GM23338 (cell line): ENCODE results near the gene ERI3. TPM values are rescaled to one million over a fixed set of nuclear protein-coding genes. Genes with fewer than 3 reads are reported as not detected.

ENCODE experiments used
- ATAC-seq: fragments of 200-7000 bp; cut with Tn5 transposase; 3 replicates; pipeline ENCODE4 v1.9.1; 2020
- DNase-seq: peaks from one replicate; pipeline ENCODE4 v3.0.0-alpha.2; 2015; ENCODE audit warnings: low spot score
- H2AFZ ChIP-seq: fragments of 200-600 bp; sonication (generic); 2 replicates; pipeline ENCODE4 v1.8.0; 2016; ENCODE audit warnings: antibody characterized with exemption, mild to moderate bottlenecking, moderate library complexity
- H3F3A ChIP-seq: fragments of 200-600 bp; sonication (generic); replicated peaks from 2 replicates; pipeline ENCODE4 v1.8.0; 2017; ENCODE audit warnings: antibody characterized with exemption, mixed run types, low read depth
- H3K27ac ChIP-seq: fragments of 200-600 bp; sonication (generic); 2 replicates; pipeline ENCODE4 v1.6.1; 2016; ENCODE audit warnings: low read depth
- H3K27me3 ChIP-seq: fragments of 200-600 bp; sonication (generic); 2 replicates; pipeline ENCODE4 v1.8.0; 2016; ENCODE audit warnings: mild to moderate bottlenecking, mixed run types, moderate library complexity; ENCODE audit not compliant: insufficient read depth
- H3K36me3 ChIP-seq: fragments of 200-600 bp; sonication (generic); 2 replicates; pipeline ENCODE4 v1.8.0; 2016; ENCODE audit warnings: mild to moderate bottlenecking; ENCODE audit not compliant: insufficient read depth
- H3K4me1 ChIP-seq: fragments of 200-600 bp; sonication (generic); 2 replicates; pipeline ENCODE4 v1.8.0; 2016; ENCODE audit warnings: mild to moderate bottlenecking, moderate library complexity; ENCODE audit not compliant: insufficient read depth
- H3K4me2 ChIP-seq: fragments of 200-600 bp; sonication (generic); 2 replicates; pipeline ENCODE4 v1.7.1; 2017; ENCODE audit warnings: mixed run types
- H3K4me3 ChIP-seq: fragments of 200-600 bp; sonication (generic); 2 replicates; pipeline ENCODE4 v1.6.1; 2016; ENCODE audit warnings: mixed run types
- H3K79me2 ChIP-seq: fragments of 200-600 bp; sonication (generic); replicated peaks from 2 replicates; pipeline ENCODE4 v1.8.0; 2017; ENCODE audit warnings: mild to moderate bottlenecking; ENCODE audit not compliant: insufficient read depth
- H3K9me2 ChIP-seq: fragments of 200-600 bp; sonication (generic); 2 replicates; pipeline ENCODE4 v1.8.0; 2017; ENCODE audit not compliant: insufficient read depth
- H4K20me1 ChIP-seq: fragments of 200-600 bp; sonication (generic); replicated peaks from 2 replicates; pipeline ENCODE4 v1.8.0; 2017; ENCODE audit warnings: mild to moderate bottlenecking; ENCODE audit not compliant: insufficient read depth
- H3K27ac Mint-ChIP-seq: 2 replicates; pipeline ENCODE4 v1.8.0; 2020; ENCODE audit warnings: inconsistent platforms, mild to moderate bottlenecking, moderate library complexity, mixed read lengths
- H3K27me3 Mint-ChIP-seq: 3 replicates; pipeline ENCODE4 v1.8.0; 2022; ENCODE audit warnings: low read depth, mild to moderate bottlenecking, moderate library complexity, mixed read lengths, inconsistent platforms; ENCODE audit not compliant: insufficient read depth, poor library complexity
- H3K36me3 Mint-ChIP-seq: 3 replicates; pipeline ENCODE4 v1.8.0; 2021; ENCODE audit warnings: low read depth, mild to moderate bottlenecking, inconsistent platforms, moderate library complexity, mixed read lengths
- H3K4me1 Mint-ChIP-seq: 3 replicates; pipeline ENCODE4 v1.8.0; 2020; ENCODE audit warnings: mild to moderate bottlenecking, inconsistent platforms, mixed read lengths
- H3K4me3 Mint-ChIP-seq: 3 replicates; pipeline ENCODE4 v1.8.0; 2021; ENCODE audit warnings: moderate library complexity, mild to moderate bottlenecking, inconsistent platforms, mixed read lengths
- H3K9me3 Mint-ChIP-seq: 3 replicates; pipeline ENCODE4 v1.8.0; 2020; ENCODE audit warnings: moderate library complexity, mild to moderate bottlenecking, inconsistent platforms, mixed read lengths
- CREB1 ChIP-seq: fragments of 250-450 bp; sonication (Bioruptor Pico); IDR thresholded peaks from 2 replicates; pipeline ENCODE4 v1.5.0; 2020; ENCODE audit warnings: low read depth, mild to moderate bottlenecking, moderate library complexity
- EZH2 ChIP-seq: fragments of 200-600 bp; sonication (generic); IDR thresholded peaks from one replicate; pipeline ENCODE4 v1.8.0; 2017; ENCODE audit warnings: antibody characterized with exemption, mild to moderate bottlenecking, low read depth; ENCODE audit not compliant: unreplicated experiment
- EZH2phosphoT487 ChIP-seq: fragments of 200-600 bp; sonication (generic); IDR thresholded peaks from one replicate; pipeline ENCODE4 v1.8.1; 2018; ENCODE audit warnings: antibody characterized with exemption; ENCODE audit not compliant: unreplicated experiment
- JUNB ChIP-seq: IDR thresholded peaks from one replicate; pipeline ENCODE4 v1.6.1; 2016; ENCODE audit warnings: antibody characterized with exemption; ENCODE audit not compliant: unreplicated experiment
- NANOG ChIP-seq: IDR thresholded peaks from 2 replicates; pipeline ENCODE4 v1.6.1; 2016; ENCODE audit warnings: antibody characterized with exemption, borderline replicate concordance
- POLR2AphosphoS5 ChIP-seq: IDR thresholded peaks from 2 replicates; pipeline ENCODE4 v1.6.1; 2016; ENCODE audit warnings: antibody characterized with exemption, low read depth
- STAT1 ChIP-seq: IDR thresholded peaks from one replicate; pipeline ENCODE4 v1.6.1; 2016; ENCODE audit warnings: antibody characterized with exemption; ENCODE audit not compliant: unreplicated experiment
- ZNF114 ChIP-seq: fragments of 250-450 bp; sonication (Bioruptor Pico); IDR thresholded peaks from 2 replicates; pipeline ENCODE4 v1.5.0; 2020; ENCODE audit warnings: mild to moderate bottlenecking, moderate library complexity
- ZNF331 ChIP-seq: fragments of 250-450 bp; sonication (Bioruptor Pico); IDR thresholded peaks from 2 replicates; pipeline ENCODE4 v1.5.0; 2020; ENCODE audit warnings: low read depth, mild to moderate bottlenecking, moderate library complexity
- polyA plus RNA-seq: library from polyadenylated mRNA; unstranded; fragments of >200 nt; fragmentation: Nextera tagmentation; extraction: Ambion mirVana; gene quantifications from 2 replicates; pipeline ENCODE4 v1.2.1, GENCODE V29; 2016
- total RNA-seq: library from RNA; depleted of rRNA; stranded (reverse); fragments of >200 nt; shearing (Covaris generic); gene quantifications from 2 replicates; pipeline ENCODE4 v1.2.3, GENCODE V29; 2014
- TF ChIP-seq, protein P1 (sequence below): IDR thresholded peaks from one replicate; pipeline ENCODE4 v1.6.1; 2018; ENCODE audit warnings: antibody characterized with exemption; ENCODE audit not compliant: unreplicated experiment
- TF ChIP-seq, protein P2 (sequence below), 2 experiments: fragments of 200-600 bp in 1 of 2; sonication (generic) in 1 of 2; conservative IDR thresholded peaks; 2 replicates each; pipeline versions ENCODE4 v1.5.1 to v1.6.1; 2016 to 2017; ENCODE audit warnings: antibody characterized with exemption in 2 of 2, low read depth in 2 of 2, mild to moderate bottlenecking in 2 of 2, moderate library complexity in 1 of 2
- TF ChIP-seq, protein P3 (sequence below): fragments of 250-450 bp; sonication (Bioruptor Pico); IDR thresholded peaks from 2 replicates; pipeline ENCODE4 v1.5.0; 2020; ENCODE audit warnings: mild to moderate bottlenecking, moderate library complexity
- TF ChIP-seq, protein P4 (sequence below): IDR thresholded peaks from 2 replicates; pipeline ENCODE4 v1.6.1; 2016; ENCODE audit warnings: antibody characterized with exemption

Gene ERI3
- total and polyA plus RNA-seq, 2 experiments from 2014 or later: 63.0 to 70.1 TPM

DNA sequence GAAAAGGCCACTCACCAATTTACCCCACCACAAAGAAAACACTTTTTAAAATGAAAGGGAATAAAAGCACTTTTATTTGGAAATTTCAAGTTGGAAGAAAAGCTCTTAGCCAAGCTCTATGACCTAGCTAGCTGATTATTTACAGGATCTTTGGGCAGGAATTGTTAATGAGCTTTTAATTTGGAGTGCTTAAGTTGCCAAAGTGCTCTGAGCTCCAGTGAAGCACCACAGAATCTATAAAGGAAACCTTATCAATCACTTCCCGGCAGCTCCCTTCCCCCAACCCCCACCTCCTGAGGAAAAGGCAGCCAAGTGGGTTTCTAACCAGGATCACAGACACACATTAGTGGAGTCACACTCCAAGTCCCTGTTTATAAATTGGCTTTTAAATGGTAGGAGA, 1.5 kb downstream of the ERI3 start:
- H4K20me1 ChIP-seq: peaks cover 45% of the 10 kb centered on the region
- H3K4me3 Mint-ChIP-seq: peak overlapping the region; percentile 88
- no peak for ATAC-seq
- H3K27ac Mint-ChIP-seq: no peak overlapping the region
- H3K36me3 ChIP-seq: no peaks in the 10 kb centered on the region
- peaks cover 30% of the 10 kb centered on the region for H3K4me1 ChIP-seq
- no peaks in the 10 kb centered on the region for H3K27me3 ChIP-seq
- peaks cover 2% of the 10 kb centered on the region for H3K27me3 Mint-ChIP-seq
- H3K4me2 ChIP-seq: peak overlapping the region; percentile 99
- H3K4me1 Mint-ChIP-seq: peaks cover 41% of the 10 kb centered on the region
- 0 out of 2 replicates have a peak, but pooled peaks cover 6% of the 10 kb centered on the region for H3F3A ChIP-seq
- no peak overlapping the region for H3K27ac ChIP-seq
- no peaks in the 10 kb centered on the region for H3K9me3 Mint-ChIP-seq
- H3K4me3 ChIP-seq: peak overlapping the region; percentile 98
- H2AFZ ChIP-seq: no peak overlapping the region
- TF ChIP-seq JUNB: no peak
- TF ChIP-seq ZNF331: no peak
- no peak for TF ChIP-seq ZNF114 (CRISPR knock-in tag)
- TF ChIP-seq CREB1 (CRISPR knock-in tag): no peak
- no peak for TF ChIP-seq POLR2AphosphoS5
- TF ChIP-seq STAT1: no peak
- TF ChIP-seq, protein P1, sequence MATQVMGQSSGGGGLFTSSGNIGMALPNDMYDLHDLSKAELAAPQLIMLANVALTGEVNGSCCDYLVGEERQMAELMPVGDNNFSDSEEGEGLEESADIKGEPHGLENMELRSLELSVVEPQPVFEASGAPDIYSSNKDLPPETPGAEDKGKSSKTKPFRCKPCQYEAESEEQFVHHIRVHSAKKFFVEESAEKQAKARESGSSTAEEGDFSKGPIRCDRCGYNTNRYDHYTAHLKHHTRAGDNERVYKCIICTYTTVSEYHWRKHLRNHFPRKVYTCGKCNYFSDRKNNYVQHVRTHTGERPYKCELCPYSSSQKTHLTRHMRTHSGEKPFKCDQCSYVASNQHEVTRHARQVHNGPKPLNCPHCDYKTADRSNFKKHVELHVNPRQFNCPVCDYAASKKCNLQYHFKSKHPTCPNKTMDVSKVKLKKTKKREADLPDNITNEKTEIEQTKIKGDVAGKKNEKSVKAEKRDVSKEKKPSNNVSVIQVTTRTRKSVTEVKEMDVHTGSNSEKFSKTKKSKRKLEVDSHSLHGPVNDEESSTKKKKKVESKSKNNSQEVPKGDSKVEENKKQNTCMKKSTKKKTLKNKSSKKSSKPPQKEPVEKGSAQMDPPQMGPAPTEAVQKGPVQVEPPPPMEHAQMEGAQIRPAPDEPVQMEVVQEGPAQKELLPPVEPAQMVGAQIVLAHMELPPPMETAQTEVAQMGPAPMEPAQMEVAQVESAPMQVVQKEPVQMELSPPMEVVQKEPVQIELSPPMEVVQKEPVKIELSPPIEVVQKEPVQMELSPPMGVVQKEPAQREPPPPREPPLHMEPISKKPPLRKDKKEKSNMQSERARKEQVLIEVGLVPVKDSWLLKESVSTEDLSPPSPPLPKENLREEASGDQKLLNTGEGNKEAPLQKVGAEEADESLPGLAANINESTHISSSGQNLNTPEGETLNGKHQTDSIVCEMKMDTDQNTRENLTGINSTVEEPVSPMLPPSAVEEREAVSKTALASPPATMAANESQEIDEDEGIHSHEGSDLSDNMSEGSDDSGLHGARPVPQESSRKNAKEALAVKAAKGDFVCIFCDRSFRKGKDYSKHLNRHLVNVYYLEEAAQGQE: no peak
- TF ChIP-seq, protein P2, sequence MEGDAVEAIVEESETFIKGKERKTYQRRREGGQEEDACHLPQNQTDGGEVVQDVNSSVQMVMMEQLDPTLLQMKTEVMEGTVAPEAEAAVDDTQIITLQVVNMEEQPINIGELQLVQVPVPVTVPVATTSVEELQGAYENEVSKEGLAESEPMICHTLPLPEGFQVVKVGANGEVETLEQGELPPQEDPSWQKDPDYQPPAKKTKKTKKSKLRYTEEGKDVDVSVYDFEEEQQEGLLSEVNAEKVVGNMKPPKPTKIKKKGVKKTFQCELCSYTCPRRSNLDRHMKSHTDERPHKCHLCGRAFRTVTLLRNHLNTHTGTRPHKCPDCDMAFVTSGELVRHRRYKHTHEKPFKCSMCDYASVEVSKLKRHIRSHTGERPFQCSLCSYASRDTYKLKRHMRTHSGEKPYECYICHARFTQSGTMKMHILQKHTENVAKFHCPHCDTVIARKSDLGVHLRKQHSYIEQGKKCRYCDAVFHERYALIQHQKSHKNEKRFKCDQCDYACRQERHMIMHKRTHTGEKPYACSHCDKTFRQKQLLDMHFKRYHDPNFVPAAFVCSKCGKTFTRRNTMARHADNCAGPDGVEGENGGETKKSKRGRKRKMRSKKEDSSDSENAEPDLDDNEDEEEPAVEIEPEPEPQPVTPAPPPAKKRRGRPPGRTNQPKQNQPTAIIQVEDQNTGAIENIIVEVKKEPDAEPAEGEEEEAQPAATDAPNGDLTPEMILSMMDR (conservative IDR thresholded peaks at IDR 0.05; ENCODE audit: low read depth in 2 of 2): no peak
- TF ChIP-seq EZH2phosphoT487: no peak
- TF ChIP-seq NANOG: no peak
- TF ChIP-seq EZH2: no peak
- TF ChIP-seq, protein P3, sequence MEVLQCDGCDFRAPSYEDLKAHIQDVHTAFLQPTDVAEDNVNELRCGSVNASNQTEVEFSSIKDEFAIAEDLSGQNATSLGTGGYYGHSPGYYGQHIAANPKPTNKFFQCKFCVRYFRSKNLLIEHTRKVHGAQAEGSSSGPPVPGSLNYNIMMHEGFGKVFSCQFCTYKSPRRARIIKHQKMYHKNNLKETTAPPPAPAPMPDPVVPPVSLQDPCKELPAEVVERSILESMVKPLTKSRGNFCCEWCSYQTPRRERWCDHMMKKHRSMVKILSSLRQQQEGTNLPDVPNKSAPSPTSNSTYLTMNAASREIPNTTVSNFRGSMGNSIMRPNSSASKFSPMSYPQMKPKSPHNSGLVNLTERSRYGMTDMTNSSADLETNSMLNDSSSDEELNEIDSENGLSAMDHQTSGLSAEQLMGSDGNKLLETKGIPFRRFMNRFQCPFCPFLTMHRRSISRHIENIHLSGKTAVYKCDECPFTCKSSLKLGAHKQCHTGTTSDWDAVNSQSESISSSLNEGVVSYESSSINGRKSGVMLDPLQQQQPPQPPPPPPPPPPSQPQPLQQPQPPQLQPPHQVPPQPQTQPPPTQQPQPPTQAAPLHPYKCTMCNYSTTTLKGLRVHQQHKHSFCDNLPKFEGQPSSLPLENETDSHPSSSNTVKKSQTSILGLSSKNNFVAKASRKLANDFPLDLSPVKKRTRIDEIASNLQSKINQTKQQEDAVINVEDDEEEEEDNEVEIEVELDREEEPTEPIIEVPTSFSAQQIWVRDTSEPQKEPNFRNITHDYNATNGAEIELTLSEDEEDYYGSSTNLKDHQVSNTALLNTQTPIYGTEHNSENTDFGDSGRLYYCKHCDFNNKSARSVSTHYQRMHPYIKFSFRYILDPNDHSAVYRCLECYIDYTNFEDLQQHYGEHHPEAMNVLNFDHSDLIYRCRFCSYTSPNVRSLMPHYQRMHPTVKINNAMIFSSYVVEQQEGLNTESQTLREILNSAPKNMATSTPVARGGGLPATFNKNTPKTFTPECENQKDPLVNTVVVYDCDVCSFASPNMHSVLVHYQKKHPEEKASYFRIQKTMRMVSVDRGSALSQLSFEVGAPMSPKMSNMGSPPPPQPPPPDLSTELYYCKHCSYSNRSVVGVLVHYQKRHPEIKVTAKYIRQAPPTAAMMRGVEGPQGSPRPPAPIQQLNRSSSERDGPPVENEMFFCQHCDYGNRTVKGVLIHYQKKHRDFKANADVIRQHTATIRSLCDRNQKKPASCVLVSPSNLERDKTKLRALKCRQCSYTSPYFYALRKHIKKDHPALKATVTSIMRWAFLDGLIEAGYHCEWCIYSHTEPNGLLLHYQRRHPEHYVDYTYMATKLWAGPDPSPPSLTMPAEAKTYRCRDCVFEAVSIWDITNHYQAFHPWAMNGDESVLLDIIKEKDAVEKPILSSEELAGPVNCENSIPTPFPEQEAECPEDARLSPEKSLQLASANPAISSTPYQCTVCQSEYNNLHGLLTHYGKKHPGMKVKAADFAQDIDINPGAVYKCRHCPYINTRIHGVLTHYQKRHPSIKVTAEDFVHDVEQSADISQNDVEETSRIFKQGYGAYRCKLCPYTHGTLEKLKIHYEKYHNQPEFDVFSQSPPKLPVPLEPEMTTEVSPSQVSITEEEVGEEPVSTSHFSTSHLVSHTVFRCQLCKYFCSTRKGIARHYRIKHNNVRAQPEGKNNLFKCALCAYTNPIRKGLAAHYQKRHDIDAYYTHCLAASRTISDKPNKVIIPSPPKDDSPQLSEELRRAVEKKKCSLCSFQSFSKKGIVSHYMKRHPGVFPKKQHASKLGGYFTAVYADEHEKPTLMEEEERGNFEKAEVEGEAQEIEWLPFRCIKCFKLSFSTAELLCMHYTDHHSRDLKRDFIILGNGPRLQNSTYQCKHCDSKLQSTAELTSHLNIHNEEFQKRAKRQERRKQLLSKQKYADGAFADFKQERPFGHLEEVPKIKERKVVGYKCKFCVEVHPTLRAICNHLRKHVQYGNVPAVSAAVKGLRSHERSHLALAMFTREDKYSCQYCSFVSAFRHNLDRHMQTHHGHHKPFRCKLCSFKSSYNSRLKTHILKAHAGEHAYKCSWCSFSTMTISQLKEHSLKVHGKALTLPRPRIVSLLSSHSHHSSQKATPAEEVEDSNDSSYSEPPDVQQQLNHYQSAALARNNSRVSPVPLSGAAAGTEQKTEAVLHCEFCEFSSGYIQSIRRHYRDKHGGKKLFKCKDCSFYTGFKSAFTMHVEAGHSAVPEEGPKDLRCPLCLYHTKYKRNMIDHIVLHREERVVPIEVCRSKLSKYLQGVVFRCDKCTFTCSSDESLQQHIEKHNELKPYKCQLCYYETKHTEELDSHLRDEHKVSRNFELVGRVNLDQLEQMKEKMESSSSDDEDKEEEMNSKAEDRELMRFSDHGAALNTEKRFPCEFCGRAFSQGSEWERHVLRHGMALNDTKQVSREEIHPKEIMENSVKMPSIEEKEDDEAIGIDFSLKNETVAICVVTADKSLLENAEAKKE (CRISPR knock-in tag): no peak
- TF ChIP-seq, protein P4, sequence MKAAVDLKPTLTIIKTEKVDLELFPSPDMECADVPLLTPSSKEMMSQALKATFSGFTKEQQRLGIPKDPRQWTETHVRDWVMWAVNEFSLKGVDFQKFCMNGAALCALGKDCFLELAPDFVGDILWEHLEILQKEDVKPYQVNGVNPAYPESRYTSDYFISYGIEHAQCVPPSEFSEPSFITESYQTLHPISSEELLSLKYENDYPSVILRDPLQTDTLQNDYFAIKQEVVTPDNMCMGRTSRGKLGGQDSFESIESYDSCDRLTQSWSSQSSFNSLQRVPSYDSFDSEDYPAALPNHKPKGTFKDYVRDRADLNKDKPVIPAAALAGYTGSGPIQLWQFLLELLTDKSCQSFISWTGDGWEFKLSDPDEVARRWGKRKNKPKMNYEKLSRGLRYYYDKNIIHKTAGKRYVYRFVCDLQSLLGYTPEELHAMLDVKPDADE: no peak
- H3K36me3 Mint-ChIP-seq: peaks cover 6% of the 10 kb centered on the region; the same call in 1 of the 3 replicates
- H3K9me2 ChIP-seq: no peaks in the 10 kb centered on the region
- DNase-seq: no peak
- H3K79me2 ChIP-seq: peaks cover 61% of the 10 kb centered on the region
